ENCODE measurements around the gene GIGYF2. TPM values are rescaled to one million over a fixed set of nuclear protein-coding genes. Genes with fewer than 3 reads are reported as not detected.

GIGYF2 gene
- polyA plus RNA-seq, 1 of the 3 experiments (the other 2 are of a cell fraction): 12.8 TPM

GRCh38 chr2:232875256-232876121, 178.4 kb downstream of the GIGYF2 start:
- Histone ChIP-seq H4K20me1 (ENCODE audit: insufficient read depth) (no peaks in the 10 kb centered on the region), H3K79me2 (ENCODE audit: insufficient read depth) (no peaks in the 10 kb centered on the region), H2AFZ (ENCODE audit: low read depth) (no peak overlapping the region), H3K4me2 (no peak overlapping the region), H3K27ac (ENCODE audit: low read depth in 2 of 2, low read length in 1 of 2) (no peak overlapping the region), H3K36me3 (replicated peaks in 1 of 2; ENCODE audit: control insufficient read depth in 1 of 2, insufficient read depth in 2 of 2, low read length in 1 of 2) (no peaks in the 10 kb centered on the region), H3K27me3 (ENCODE audit: insufficient read depth) (no peaks in the 10 kb centered on the region), H3K4me3 (ENCODE audit: low read depth in 2 of 2, low read length in 1 of 2) (peak overlapping the region in 1 of 2 experiments; percentile 48; a peak in 1 of 4 replicates), H3K9ac (no peak overlapping the region), H3K4me1 (ENCODE audit: control insufficient read depth in 1 of 2, insufficient read depth in 2 of 2, low read depth in 1 of 2, low read length in 1 of 2) (peaks cover 0 to 10% of the 10 kb centered on the region in 2 experiments; a peak in 1 of 4 replicates), H3K9me2 (no peaks in the 10 kb centered on the region), H3F3A (replicated peaks; ENCODE audit: insufficient read depth) (no peaks in the 10 kb centered on the region), H3K9me3 (no peaks in the 10 kb centered on the region)
- WGBS (ENCODE audit: low lambda C conversion rate): 77% methylated on average over 11 of the region's 37 CpGs
- POLR2A ChIA-PET: no interaction called here
- DNase-seq: peak; percentile 68
- CTCF ChIA-PET: interaction anchor here (1.1 to 2.2 kb wide), 5 partner anchors 9 to 178 kb away, joined by 3 to 10 read pairs (median 6); no protein-coding TSS in a partner anchor
- TF ChIP-seq CTCF (IDR thresholded peaks at IDR 0.05) (peak; percentile 12; the same call in 1 of the 2 replicates), NRF1 (IDR thresholded peaks at IDR 0.05; ENCODE audit: low read depth, low read length) (no peak), RAD21 (IDR thresholded peaks at IDR 0.05; ENCODE audit: low read length) (peak; percentile 53)

GRCh38 chr2:232876161-232876977, 179.2 kb downstream of the GIGYF2 start:
- no peak overlapping the region for H2AFZ ChIP-seq (ENCODE audit: low read depth)
- DNase-seq: peak; percentile 88
- WGBS (ENCODE audit: low lambda C conversion rate): no CpG with 5 or more reads among the region's 119 CpGs
- no peaks in the 10 kb centered on the region for H3F3A ChIP-seq (replicated peaks; ENCODE audit: insufficient read depth)
- no peaks in the 10 kb centered on the region for H3K79me2 ChIP-seq (ENCODE audit: insufficient read depth)
- TF ChIP-seq NRF1 (IDR thresholded peaks at IDR 0.05; ENCODE audit: low read depth, low read length) (peak; percentile 48), TEAD4 (IDR thresholded peaks at IDR 0.05; ENCODE audit: borderline replicate concordance, insufficient read depth) (no peak), MEF2A (IDR thresholded peaks at IDR 0.05; ENCODE audit: borderline replicate concordance, low read depth) (no peak), GATA2 (CRISPR knock-in tag; IDR thresholded peaks at IDR 0.05) (no peak), REST (IDR thresholded peaks at IDR 0.05; ENCODE audit: low read depth, low read length) (no peak), ELF1 (IDR thresholded peaks at IDR 0.05) (no peak), PBX3 (IDR thresholded peaks at IDR 0.05) (no peak), FOXM1 (IDR thresholded peaks at IDR 0.05; ENCODE audit: low read depth) (no peak), CTCF (IDR thresholded peaks at IDR 0.05) (peak; percentile 23; the same call in 1 of the 2 replicates), NFIC (IDR thresholded peaks at IDR 0.05; ENCODE audit: borderline replicate concordance) (no peak), TAF1 (IDR thresholded peaks at IDR 0.05; ENCODE audit: borderline replicate concordance, low read depth, low read length) (no peak), RAD21 (IDR thresholded peaks at IDR 0.05; ENCODE audit: low read length) (no peak)
- no peaks in the 10 kb centered on the region for H3K9me3 ChIP-seq
- H3K36me3 ChIP-seq (replicated peaks in 1 of 2; ENCODE audit: control insufficient read depth in 1 of 2, insufficient read depth in 2 of 2, low read length in 1 of 2): no peaks in the 10 kb centered on the region
- H3K27ac ChIP-seq (ENCODE audit: low read depth in 2 of 2, low read length in 1 of 2): no peak overlapping the region
- POLR2A ChIA-PET: no interaction called here
- no peaks in the 10 kb centered on the region for H4K20me1 ChIP-seq (ENCODE audit: insufficient read depth)
- H3K9ac ChIP-seq: no peak overlapping the region
- CTCF ChIA-PET: interaction anchor here (1.0 to 2.2 kb wide), 5 partner anchors 14 to 375 kb away, joined by 3 to 10 read pairs (median 4); partner anchors contain the start of gene ATG16L1
- H3K4me3 ChIP-seq (ENCODE audit: low read depth in 2 of 2, low read length in 1 of 2): peak overlapping the region in 1 of 2 experiments; percentile 48; a peak in 2 of 4 replicates
- H3K9me2 ChIP-seq: no peaks in the 10 kb centered on the region
- H3K4me2 ChIP-seq: no peak overlapping the region
- no peaks in the 10 kb centered on the region for H3K27me3 ChIP-seq (ENCODE audit: insufficient read depth)
- peaks cover 0 to 10% of the 10 kb centered on the region in 2 experiments; a peak in 1 of 4 replicates for H3K4me1 ChIP-seq (ENCODE audit: control insufficient read depth in 1 of 2, insufficient read depth in 2 of 2, low read depth in 1 of 2, low read length in 1 of 2)
